ENCODE results near the gene AGAP3.

Gene AGAP3

DNA sequence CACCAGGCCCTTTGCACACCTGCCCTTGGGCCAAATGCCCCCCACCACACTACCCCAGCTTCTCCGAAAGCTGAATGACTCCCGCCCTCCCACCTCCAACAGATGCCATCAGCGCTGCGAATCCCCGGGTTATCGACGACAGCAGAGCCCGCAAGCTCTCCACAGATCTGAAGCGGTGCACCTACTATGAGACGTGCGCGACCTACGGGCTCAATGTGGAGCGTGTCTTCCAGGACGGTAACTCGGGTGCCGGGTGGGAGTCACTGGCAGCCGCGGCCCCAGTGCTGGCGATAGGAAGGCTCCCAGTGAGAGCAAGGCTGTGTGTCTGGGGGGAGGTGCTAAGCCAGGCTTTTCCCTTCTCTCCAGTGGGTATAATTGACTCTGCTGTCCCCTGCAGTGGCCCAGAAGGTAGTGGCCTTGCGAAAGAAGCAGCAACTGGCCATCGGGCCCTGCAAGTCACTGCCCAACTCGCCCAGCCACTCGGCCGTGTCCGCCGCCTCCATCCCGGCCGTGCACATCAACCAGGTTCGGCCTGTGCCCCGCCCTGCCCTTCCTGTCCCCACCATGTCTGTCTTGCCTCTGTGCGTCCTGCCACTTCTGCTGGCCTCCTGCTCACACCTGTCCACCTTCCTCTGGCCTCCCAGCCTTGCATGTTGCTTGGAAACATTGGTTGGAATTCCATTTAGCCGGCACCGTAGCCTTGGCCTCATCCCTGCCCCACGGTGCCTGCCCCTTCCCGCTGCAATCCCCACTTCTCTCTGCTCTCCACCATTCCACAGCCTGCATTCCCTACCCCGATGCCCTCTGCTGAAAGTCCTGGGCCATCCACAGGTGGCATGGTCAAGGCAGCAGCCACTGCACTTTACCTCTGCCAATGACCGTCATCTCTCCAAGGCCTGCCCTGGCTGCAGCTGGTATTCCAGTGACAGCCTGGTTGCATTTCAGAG, 32.1 kb downstream of the AGAP3 start:
- peaks cover 68 to 100% (median 97%) of the 10 kb centered on the region in 11 experiments for H4K20me1 ChIP-seq
- H3K4me3 ChIP-seq: no peak overlapping the region
- H3K27ac ChIP-seq: no peak overlapping the region
- H3K36me3 ChIP-seq: peaks cover 20 to 92% (median 62%) of the 10 kb centered on the region in 11 experiments
- no peak for TF ChIP-seq Cebpa-rat (IDR thresholded peaks at IDR 0.05)
- H3K9me3 ChIP-seq (replicated peaks in 1 of 11): no peaks in the 10 kb centered on the region
- no peak overlapping the region for H3K4me2 ChIP-seq
- H3K4me1 ChIP-seq: peaks cover 12 to 33% (median 22%) of the 10 kb centered on the region in 10 experiments; a peak in 18 of 20 replicates
- peaks cover 6 to 33% (median 24%) of the 10 kb centered on the region in 11 experiments; a peak in 19 of 22 replicates for H3K27me3 ChIP-seq
- no peak overlapping the region for H3K9ac ChIP-seq

GRCh38 chr7:151119055-151119415, 32.8 kb downstream of the AGAP3 start:
- no peak overlapping the region for H3K4me2 ChIP-seq
- peaks cover 20 to 92% (median 64%) of the 10 kb centered on the region in 11 experiments for H3K36me3 ChIP-seq
- H3K27ac ChIP-seq: no peak overlapping the region
- H3K4me3 ChIP-seq: no peak overlapping the region
- H3K9me3 ChIP-seq (replicated peaks in 1 of 11): no peaks in the 10 kb centered on the region
- H3K4me1 ChIP-seq: peaks cover 12 to 28% (median 22%) of the 10 kb centered on the region in 10 experiments; a peak in 18 of 20 replicates
- no peak overlapping the region for H3K9ac ChIP-seq
- H3K27me3 ChIP-seq: peaks cover 6 to 27% (median 23%) of the 10 kb centered on the region in 11 experiments; a peak in 19 of 22 replicates
- peaks cover 64 to 100% (median 94%) of the 10 kb centered on the region in 11 experiments for H4K20me1 ChIP-seq
- TF ChIP-seq Cebpa-rat (IDR thresholded peaks at IDR 0.05): no peak

DNA sequence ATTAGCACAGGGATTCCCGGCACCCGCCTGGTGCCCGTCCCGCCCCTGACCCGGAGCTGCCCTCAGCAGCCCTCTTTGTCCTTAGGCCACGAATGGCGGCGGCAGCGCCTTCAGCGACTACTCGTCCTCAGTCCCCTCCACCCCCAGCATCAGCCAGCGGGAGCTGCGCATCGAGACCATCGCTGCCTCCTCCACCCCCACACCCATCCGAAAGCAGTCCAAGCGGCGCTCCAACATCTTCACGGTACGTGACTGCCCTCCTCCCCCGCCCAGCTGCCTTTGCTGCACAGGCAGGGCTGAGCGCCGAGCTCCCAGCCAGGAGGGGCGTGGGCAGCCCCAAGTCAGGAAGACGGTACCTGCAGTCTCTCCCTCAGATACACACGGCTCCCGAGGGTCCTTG, 33.6 kb downstream of the AGAP3 start:
- Histone ChIP-seq H3K27me3 (peaks cover 0 to 18% (median 14%) of the 10 kb centered on the region in 11 experiments; a peak in 18 of 22 replicates), H3K27ac (no peak overlapping the region), H3K4me1 (peaks cover 12 to 32% (median 22%) of the 10 kb centered on the region in 10 experiments; a peak in 18 of 20 replicates), H3K9me3 (replicated peaks in 1 of 11) (no peaks in the 10 kb centered on the region), H3K36me3 (peaks cover 28 to 95% (median 66%) of the 10 kb centered on the region in 11 experiments), H3K9ac (no peak overlapping the region), H4K20me1 (peaks cover 67 to 100% (median 95%) of the 10 kb centered on the region in 11 experiments), H3K4me2 (no peak overlapping the region), H3K4me3 (no peak overlapping the region)
- no peak for TF ChIP-seq Cebpa-rat (IDR thresholded peaks at IDR 0.05)

DNA sequence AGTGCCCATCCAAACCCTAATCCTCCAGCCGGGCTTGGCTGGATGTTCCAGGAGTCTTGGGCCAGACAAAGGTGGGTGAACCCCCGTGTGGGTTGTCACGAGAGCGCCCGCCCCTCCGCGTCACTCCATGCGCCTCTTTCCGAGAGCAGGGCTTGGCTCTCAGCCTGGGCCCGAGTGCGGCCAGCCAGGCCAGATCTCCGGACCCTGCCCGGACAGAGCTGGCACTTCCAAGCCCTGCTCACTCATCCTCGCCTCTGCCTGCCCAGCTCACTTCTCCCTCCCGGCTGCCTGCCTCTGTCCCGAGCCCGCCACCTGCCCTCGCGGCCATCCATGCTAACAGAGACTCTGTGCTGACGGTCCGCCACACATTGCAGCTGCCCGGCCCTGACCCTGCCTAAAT, 34.6 kb downstream of the AGAP3 start:
- no peak overlapping the region for H3K27ac ChIP-seq
- no peak overlapping the region for H3K4me2 ChIP-seq
- no peak overlapping the region for H3K9ac ChIP-seq
- no peak overlapping the region for H3K4me3 ChIP-seq
- H3K36me3 ChIP-seq: peaks cover 28 to 100% (median 76%) of the 10 kb centered on the region in 11 experiments
- H3K4me1 ChIP-seq: peaks cover 12 to 37% (median 19%) of the 10 kb centered on the region in 10 experiments; a peak in 18 of 20 replicates
- TF ChIP-seq Cebpa-rat (IDR thresholded peaks at IDR 0.05): no peak
- H3K9me3 ChIP-seq (replicated peaks in 1 of 11): no peaks in the 10 kb centered on the region
- peaks cover 0 to 9% (median 4%) of the 10 kb centered on the region in 11 experiments; a peak in 17 of 22 replicates for H3K27me3 ChIP-seq
- peaks cover 59 to 100% (median 91%) of the 10 kb centered on the region in 11 experiments for H4K20me1 ChIP-seq

GRCh38 chr7:151121380-151122170, 35.3 kb downstream of the AGAP3 start:
- no peak overlapping the region for H3K27ac ChIP-seq
- H3K4me2 ChIP-seq: no peak overlapping the region
- no peak overlapping the region; a peak in 1 of 22 replicates for H3K9ac ChIP-seq
- peaks cover 28 to 98% (median 78%) of the 10 kb centered on the region in 11 experiments for H3K36me3 ChIP-seq
- H3K4me3 ChIP-seq: no peak overlapping the region
- H3K27me3 ChIP-seq: peaks cover 0 to 2% (median 0%) of the 10 kb centered on the region in 11 experiments; a peak in 3 of 22 replicates
- H4K20me1 ChIP-seq: peaks cover 52 to 100% (median 85%) of the 10 kb centered on the region in 11 experiments
- TF ChIP-seq Cebpa-rat (IDR thresholded peaks at IDR 0.05): no peak
- peaks cover 11 to 33% (median 17%) of the 10 kb centered on the region in 10 experiments; a peak in 18 of 20 replicates for H3K4me1 ChIP-seq
- no peaks in the 10 kb centered on the region for H3K9me3 ChIP-seq (replicated peaks in 1 of 11)

GRCh38 chr7:151122276-151122675, 36.0 kb downstream of the AGAP3 start:
- H3K27ac ChIP-seq: no peak overlapping the region
- H3K4me2 ChIP-seq: no peak overlapping the region
- no peak overlapping the region for H3K9ac ChIP-seq
- TF ChIP-seq Cebpa-rat (IDR thresholded peaks at IDR 0.05): no peak
- peaks cover 45 to 100% (median 85%) of the 10 kb centered on the region in 11 experiments for H4K20me1 ChIP-seq
- H3K27me3 ChIP-seq: no peaks in the 10 kb centered on the region
- H3K36me3 ChIP-seq: peaks cover 28 to 98% (median 78%) of the 10 kb centered on the region in 11 experiments
- H3K9me3 ChIP-seq (replicated peaks in 1 of 11): no peaks in the 10 kb centered on the region
- no peak overlapping the region for H3K4me3 ChIP-seq
- peaks cover 4 to 26% (median 10%) of the 10 kb centered on the region in 10 experiments; a peak in 18 of 20 replicates for H3K4me1 ChIP-seq

DNA sequence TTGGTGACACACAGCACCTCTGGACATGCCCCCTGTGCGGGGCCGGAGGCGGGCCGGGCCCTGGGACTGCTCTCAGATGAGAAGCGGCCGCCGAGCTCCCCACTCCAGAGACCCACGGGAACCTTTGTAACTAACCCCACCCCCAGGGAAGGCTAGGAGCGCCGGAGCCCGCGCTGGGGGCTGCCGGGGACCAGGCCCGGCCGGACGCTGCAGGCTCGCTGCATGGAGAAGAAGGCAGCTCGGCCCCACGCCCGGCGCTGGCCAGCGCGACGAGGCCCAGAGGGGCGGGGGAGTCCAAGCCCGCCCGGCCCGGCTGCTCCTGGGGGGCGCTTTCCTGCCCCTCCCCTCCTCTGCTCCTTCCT, 36.5 kb downstream of the AGAP3 start:
- Histone ChIP-seq H3K4me1 (peaks cover 0 to 21% (median 5%) of the 10 kb centered on the region in 10 experiments; a peak in 12 of 20 replicates), H3K36me3 (peaks cover 28 to 98% (median 80%) of the 10 kb centered on the region in 11 experiments), H3K9me3 (replicated peaks in 1 of 11) (no peaks in the 10 kb centered on the region), H3K9ac (no peak overlapping the region), H3K4me3 (no peak overlapping the region), H3K27ac (no peak overlapping the region), H3K4me2 (no peak overlapping the region), H4K20me1 (peaks cover 45 to 100% (median 85%) of the 10 kb centered on the region in 11 experiments), H3K27me3 (no peaks in the 10 kb centered on the region)
- TF ChIP-seq Cebpa-rat (IDR thresholded peaks at IDR 0.05): no peak

DNA sequence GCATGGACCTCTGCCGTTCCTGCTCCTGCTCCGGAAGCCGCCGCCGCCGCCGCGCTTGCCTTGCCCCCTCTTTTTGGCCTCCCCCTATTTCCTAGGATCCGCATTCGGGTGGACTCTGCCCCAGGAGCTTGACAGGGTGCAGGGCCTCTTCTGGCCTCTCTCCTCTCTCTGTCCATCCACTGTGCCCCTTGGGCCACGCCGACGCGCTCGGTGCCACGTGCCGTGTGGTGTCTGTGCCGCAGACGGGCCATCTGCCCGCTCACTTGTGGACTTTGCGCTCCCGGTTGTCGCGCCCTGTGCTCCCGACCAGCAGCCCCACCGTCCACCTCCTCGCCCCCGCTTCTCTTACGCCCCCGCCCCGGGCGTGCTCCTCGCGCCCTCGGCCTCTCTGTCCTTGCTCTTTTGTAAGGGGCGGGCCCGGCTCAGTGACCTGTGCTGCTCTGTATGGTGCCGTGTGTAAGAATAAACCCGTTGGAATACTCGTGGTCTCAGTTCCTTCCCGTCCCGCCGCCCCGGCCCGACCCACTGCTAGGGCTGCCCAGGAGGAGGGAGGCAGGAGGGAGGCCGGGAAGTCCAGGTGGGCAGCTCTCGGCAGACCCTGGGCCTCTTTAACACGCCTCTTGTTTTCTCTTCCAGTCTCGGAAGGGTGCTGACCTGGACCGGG, 37.0 kb downstream of the AGAP3 start:
- Histone ChIP-seq H3K9ac (no peak overlapping the region), H3K27me3 (no peaks in the 10 kb centered on the region), H3K4me3 (no peak overlapping the region), H3K27ac (no peak overlapping the region), H3K9me3 (replicated peaks in 1 of 11) (no peaks in the 10 kb centered on the region), H3K4me1 (peaks cover 0 to 17% (median 3%) of the 10 kb centered on the region in 10 experiments; a peak in 6 of 20 replicates), H3K36me3 (peaks cover 28 to 98% (median 80%) of the 10 kb centered on the region in 11 experiments), H4K20me1 (peaks cover 41 to 100% (median 85%) of the 10 kb centered on the region in 11 experiments), H3K4me2 (no peak overlapping the region)
- TF ChIP-seq Cebpa-rat (IDR thresholded peaks at IDR 0.05): no peak

Measured in BLaER1 treated with 17β-estradiol and CSF1 and Interleukin-3, amounts not matched to agents 10 nM and 100 nM (cell line).